HUDEP-2 (cell line): ENCODE results near the gene RIN1.
A peak's percentile ranks its signal among the peaks of the same experiment; 100 is the strongest.
"Not testable (repeated sequence)": the region's sequence is repeated elsewhere in the genome, so short reads cannot be mapped to it uniquely, and the experiment has no call there.

ENCODE experiments used
- DNase-seq, 76 experiments: peaks; one replicate each; lab custom pipeline; 2025; ENCODE audit not compliant: unreplicated experiment in 76 of 76; lab: John Stamatoyannopoulos, UW

Gene RIN1

DNA sequence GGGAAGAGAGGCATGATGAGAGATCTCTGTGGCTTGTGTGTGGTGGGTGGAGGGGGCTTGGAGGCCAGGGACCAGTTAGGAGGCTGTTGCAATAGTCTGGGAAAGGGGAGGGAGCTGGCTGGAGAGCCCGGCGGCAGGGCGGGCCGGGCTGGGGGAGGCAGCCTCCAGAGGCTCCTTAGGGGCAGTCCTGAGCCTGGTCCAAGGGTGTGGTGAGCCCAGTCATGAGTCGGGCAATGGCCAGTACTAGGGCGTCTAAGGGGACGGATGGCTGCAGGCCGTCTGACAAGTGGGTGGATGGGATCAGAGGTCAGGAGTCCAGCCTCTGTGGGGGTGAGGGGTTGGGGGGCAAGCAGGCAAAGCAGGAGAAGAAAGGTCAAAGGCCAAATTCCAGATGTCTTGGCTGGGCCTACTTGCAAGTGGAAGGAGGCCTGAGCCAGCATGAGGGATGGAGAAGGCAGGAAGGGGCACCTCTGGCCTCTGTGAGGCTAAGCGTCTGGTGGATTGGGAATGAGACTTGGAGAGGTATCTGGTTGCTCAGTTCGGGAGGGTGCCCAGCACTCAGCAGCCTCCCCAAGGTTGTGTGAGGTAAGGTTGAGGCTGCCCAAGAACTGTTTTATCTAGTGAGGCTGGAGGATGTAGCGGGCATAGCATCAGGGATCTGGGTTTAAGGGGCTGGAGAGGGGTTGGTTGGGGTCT lies 13.4 kb downstream of the RIN1 start:
- no peak for DNase-seq

DNA sequence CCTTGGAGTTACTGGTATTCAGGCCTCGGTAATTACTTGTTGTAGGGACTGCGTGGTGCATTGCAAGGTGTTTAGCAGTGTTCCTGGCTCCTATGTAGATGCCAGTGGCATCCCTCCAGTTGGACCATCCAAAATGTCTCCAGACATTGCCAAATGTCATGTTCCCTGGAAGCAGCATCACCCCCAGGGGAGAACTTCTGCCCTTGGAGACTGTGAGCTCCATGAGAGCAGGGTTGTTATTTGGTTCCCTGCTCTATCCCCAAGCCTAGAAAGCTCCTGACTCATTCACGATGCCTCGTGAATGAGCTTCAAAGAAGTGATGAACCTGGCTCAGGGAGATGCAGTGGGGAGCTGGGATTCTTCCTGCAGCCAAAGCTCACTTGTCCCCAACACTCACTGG lies 14.6 kb downstream of the RIN1 start:
- no peak for DNase-seq

DNA sequence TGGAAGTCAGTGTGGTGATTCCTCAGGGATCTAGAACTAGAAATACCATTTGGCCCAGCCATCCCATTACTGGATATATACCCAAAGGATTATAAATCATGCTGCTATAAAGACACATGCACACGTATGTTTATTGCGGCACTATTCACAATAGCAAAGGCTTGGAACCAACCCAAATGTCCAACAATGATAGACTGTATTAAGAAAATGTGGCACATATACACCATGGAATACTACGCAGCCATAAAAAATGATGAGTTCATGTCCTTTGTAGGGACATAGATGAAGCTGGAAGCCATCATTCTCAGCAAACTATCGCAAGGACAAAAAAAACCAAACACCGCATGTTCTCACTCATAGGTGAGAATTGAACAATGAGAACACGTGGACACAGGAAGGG lies 15.5 kb downstream of the RIN1 start:
- not testable (repeated sequence) for DNase-seq

DNA sequence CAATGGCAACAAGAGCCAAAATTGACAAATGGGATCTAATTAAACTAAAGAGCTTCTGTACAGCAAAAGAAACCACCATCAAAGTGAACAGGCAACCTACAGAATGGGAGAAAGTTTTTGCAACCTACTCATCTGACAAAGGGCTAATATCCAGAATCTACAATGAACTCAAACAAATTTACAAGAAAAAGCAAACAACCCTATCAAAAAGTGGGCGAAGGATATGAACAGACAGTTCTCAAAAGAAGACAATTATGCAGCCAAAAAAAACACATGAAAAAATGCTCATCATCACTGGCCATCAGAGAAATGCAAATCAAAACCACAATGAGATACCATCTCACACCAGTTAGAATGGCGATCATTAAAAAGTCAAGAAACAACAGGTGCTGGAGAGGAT lies 15.9 kb downstream of the RIN1 start:
- not testable (repeated sequence) for DNase-seq

DNA sequence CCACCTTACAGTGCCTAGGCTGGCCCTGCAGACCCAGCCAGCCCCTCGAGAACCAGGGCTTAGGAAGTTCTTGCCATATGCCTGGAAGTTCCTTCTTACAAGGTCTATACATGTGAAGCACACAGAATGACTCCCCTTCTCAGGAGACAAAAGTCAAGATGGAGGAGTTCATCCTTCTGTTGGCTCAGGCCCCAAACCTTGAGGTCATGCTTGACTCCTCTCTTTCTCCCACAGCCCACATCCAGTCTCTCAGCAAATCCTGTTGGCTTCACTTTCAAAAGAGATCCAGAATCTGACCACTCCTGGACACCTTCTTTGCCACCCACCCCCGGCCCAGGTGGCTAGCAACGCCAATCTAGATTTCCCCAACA lies 17.6 kb downstream of the RIN1 start:
- no peak for DNase-seq

DNA sequence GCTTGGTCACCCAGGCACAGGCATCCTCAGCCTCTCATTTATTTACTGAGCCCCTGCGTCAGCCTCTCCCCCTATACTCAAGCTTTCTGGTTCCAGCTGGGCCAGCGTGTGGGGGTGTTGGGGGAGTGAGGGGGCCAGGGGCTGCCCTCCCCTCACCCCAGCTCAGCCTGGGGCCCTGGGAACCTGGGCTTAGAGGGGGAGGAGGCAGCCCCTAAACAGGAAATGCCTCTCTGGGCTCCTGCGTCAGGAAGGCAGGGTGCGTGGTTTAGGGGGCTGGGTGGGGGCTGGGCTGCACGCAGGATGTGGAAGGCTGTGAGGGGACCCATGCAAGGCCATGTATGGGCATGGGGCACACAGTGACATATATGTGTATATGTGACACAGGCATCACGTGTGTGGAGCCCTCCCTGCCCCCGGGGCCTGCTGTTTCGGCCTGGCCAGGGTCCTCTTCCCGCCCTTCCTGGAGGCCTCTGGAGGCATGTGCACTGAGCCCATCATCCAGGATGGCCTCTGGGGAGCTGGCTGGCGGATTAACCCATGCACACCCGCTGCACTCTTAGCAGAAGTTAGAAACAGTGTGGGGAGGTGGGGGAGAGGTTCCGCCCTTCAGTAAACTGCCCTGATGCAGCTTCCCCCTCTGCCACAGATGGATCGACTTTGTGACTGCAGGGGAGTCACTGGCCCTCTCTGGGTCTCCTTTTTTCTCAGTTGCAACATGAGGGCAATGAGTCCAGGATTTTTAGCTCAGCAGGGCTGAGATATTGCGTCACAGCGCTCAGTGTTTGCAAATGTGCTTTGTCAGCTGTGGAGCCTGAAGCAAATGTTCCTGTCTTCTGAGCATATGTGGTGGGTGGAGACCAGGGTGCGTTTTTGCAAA lies 18.3 kb downstream of the RIN1 start:
- DNase-seq = no peak

DNA sequence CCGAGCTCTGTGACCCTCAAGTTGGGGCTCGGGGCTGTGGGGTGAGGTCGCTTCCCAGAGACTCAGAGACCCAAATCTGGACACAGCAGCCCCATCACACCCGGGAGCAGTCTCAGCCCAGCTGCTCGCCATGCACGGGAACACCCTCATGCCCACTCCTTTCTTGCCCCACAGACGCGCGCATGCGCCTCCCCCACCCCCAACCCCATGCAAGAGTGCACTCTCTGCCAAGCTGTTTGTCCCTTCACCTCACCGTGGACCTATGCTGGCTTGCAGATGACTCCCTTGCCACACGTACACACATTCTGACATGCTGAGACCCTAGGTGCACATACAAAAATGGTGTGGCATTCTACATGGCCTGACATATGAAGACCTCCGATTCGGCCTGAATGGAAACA lies 18.9 kb downstream of the RIN1 start:
- no peak for DNase-seq

DNA sequence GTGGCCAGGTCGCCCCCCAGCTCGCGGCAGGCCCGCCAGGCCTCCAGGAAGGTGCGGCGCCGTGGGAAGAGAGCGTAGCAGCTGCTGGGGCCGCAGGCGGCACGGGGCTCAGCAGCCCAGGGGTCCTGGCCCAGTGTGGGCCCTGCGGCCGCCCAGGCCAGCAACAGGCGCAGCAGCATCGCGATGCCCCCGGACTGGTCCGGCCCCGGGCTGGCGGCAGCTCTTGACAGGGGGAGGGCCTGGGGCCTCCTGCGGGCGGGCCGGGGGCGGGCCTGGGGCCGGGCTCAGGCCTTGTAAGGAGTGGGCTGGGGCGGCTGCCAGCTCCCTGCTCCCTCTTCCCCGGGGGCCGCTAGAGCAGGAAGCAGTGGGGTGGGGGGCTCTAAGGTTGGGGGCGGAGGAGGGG lies 19.4 kb downstream of the RIN1 start, which contains the start of gene CD248:
CD248 (minus strand) TSS at position 196 of the 403 bp plus-strand sequence; CDS start at position 179, 17 bp downstream.
- DNase-seq = no peak

DNA sequence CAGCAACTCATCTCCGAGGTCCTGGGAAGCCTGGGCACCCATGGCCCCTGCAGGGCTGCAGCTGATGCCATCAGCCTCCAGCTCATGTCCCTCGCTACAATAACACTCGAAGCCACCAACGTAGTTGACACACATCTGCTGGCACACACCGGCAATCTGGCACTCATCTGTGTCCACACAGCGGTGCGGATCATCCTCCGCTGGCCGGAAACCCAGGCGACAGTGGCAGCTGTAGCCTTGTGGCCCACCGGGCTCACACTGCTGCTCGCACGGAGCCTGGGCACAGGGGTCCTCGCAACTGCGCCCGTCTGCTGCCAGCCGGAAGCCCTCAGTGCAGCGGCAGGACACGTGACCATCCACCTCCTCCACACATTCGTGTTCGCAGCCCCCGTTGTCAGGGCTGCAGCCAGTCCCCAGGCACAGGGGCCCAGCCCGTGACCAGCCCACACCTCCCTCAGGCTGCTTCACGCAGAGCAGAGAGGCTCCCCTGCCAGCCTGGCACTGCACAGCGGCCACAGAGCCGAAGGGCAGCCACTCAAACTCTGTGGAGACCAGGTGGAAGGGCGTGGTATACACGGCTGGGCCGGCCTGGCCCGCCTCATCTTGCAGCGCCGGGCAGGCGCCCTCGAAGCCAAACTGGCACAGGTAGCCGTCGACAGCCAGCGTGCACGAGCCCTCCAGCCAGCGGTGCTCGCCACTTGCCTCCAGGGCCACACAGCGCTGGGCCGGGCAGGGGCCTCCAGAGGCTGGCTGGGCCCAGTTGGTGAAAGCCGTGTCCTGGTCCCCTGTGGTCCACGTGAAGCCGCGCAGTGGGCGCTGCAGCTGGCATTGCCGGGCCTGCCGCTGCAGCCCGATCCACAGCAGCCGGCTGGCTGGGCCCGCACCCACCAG lies 20.1 kb downstream of the RIN1 start:
- DNase-seq = no peak

DNA sequence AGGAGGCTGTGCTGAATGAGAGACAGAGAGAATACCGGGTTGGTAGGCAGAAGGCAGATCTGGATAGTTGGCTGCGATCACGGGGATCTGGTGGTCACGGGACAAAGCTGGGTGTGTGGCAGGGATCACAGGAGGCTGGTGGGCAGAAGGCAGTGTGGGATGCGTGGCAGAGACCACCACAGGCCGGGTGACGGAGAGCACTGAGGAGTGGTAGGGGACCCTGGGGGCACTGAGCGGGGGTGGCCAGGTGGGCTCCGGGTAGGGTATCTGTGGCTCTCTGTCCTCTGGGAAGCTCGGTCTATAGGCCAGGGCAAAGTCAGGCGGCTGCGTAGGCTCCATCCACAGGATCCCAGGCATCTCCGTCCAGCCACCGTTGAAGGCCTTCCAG lies 20.7 kb downstream of the RIN1 start:
- no peak for DNase-seq

DNA sequence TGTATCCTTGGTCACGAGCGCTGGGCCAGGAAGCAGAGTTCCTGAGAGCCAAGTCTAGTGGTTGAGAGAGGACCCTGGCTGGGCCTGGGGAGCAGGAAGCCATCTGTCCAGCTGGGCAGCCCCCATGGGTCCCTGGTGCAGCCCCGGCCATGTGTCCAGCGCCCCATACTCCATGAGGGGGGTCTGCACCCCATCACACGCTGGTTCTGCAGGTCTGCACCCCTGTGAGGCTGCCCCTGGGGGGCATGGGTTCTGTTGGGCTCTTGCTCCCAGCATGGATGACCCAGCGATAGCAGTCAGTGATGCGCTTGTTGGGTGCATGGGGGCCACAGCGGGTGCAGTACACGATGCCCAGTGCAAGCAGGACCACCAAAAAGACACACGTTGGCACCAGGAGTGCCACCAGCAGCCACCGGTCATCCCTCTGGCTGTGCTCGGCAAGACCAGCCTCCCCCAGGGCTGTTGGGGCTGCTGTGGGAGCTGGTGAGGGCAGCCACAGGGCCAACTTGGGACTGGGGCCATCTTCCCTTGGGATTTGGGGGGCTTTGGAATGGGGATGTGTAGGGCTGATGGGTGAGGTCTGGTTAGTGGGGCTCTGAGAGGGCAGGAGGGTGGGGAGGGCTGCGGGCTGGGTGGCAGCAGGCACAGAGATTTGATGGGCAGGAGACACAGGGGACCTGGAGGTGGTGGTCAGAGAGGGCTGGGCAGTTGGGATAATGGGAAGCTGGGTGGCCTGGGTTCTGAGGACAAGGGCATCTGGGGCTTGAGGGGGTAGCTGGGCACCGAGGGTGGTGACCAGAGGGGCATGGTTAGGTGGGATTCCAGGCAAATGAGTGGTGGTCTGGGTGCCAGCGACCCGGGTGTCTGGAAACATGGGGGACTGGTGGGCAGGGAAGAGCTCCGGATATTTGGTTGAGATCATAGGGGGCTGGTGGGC lies 21.4 kb downstream of the RIN1 start:
- DNase-seq = no peak

DNA sequence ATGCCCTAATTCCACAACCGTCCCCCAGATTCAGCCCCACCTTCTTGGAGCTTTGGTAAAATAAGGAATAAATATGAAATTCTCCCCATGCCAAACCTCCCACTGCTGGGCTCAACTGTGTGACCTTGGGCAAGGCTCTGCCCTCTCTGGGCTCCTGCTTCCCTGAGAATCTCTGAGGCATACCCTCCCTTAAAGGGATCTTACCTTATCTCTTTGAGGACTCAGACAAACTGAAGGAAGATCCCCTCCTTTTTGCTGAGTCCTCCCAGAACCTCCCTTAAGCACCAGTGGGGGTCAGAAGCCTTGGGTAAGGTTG lies 22.1 kb downstream of the RIN1 start:
- no peak for DNase-seq

DNA sequence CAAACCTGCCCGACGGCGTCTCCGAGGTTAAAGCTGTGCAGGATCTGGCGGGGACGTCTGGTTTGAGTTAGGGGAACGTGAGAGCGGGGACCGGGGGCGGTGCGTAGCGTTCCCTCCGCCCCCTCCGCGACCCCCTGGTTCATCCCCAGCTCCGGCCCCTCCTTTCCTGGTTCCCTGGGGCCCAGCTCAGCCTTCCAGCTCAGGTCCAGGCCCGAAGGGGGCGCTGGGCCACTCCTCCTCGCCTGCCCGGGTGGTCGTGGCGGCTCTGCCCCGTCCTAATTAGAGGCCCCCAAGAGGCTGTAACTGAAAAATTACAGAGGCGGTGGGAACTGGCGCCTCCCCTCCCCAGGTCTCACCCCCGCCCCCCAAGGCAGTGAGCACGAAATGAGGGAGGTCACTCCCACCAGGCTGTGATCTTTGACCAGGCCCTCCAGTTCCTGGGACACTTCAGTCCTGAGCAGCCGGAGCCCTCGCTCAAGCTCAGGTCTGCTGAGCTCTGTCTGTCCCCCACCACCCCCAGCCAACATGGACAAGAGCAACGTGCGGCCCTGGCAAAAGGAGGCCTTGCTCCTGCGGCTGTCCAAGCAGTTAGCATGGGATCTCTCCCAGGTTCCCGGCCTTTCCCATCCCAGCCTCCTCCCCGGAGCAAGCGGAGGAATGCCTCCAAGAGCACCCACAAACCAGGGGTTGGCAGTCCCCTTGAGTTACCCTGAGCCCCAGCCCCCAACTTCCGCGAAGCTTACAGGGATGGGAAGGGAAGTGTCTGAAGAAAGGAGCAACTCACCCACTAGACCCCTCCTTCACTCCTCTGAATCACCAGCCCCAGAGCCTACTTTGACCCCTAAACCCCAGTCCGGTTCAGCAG lies 22.7 kb downstream of the RIN1 start:
- DNase-seq = no peak

DNA sequence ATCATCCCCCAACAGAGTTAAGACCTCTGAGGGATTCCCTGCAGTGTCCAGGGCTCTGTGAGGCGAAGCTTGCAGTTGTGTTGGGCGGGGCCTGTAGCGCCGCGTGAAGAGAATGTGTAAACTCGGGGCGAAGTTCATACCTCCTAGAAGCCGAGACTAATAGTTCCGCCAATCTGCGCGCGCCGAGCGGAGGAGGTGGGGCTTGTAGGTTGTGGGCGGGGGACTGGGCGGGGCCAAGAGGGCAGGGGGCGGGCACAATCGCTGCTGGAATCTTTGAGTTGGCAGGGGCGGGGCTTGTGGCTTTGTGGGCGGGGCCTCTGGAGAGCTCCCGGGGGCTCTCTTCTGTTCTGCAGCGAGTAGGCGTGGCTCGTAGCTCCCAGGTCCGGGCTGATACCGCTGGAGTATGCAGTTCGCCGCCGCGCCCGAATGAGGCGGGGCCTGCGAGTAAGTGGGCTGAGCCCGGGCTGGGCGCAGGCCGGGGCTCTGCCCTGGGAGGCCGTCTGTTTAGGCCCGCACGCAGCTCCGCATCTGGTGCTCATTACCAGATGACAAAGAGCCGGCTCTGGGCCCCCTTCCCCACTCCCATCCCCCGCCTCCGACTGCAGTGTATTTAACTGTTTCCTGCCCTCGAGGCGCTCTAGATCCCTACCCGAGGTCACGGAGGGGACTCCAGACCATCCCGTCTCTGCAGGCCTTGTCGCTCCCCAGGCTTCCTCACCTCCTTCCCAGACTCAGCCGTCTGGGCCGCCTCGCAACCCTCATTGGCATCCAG lies 23.5 kb downstream of the RIN1 start:
- peak in 75 of 76 experiments; percentile 54 to 99 (median 97) for DNase-seq

DNA sequence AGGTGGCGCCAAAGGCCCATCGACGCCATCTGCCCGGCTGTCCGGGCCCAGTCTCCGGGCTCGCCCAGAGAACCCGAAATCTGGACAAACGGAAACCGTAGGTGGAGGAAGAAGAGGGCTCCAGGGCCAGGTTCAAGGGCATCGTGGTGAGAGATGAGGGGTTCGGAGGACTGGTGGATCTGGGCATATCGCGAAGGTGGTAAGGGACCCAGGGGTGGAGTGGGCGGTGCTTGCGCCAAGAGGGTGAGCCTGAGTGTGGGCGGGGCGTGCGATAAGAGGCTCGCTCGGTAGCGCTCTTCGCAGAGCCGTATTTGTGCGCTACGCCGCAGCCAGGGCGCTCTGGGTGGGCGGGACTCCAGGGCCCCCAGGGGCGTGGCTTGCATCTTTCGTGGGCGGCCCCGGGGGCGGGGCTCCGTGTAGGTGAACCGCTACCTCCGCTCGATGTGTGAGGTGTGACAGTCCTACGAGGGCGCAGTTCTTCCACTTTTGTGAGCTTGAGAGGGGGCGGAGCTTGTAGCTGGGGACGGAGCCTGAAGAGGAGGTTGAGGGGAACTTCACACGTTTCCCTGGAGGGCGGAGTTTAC lies 24.2 kb downstream of the RIN1 start:
- DNase-seq = peak in 75 of 76 experiments; percentile 50 to 98 (median 84)

DNA sequence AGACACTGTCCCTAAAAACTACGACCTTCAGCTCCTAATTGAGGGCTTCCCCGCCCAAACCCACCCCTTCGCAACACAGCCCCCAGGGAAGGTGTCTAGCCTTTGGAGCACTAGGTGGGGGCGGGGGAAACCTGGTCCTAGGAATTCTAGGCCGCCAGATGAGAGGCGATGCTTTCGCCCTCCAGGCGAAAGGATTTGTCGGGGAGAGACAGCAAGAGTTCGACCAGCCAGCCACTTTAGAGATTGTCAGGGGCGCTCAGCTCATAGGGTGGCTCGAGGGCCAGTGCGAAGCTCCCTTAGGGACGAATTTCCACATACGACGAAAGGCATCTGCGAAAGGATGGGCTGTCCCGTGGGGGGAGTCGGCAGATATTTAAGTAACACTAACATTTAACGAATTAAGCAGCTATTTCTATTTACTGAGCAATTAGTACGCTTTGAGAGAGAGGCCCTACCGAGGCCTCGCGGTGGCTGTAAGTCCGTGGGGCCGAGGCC lies 24.7 kb downstream of the RIN1 start:
- no peak for DNase-seq

DNA sequence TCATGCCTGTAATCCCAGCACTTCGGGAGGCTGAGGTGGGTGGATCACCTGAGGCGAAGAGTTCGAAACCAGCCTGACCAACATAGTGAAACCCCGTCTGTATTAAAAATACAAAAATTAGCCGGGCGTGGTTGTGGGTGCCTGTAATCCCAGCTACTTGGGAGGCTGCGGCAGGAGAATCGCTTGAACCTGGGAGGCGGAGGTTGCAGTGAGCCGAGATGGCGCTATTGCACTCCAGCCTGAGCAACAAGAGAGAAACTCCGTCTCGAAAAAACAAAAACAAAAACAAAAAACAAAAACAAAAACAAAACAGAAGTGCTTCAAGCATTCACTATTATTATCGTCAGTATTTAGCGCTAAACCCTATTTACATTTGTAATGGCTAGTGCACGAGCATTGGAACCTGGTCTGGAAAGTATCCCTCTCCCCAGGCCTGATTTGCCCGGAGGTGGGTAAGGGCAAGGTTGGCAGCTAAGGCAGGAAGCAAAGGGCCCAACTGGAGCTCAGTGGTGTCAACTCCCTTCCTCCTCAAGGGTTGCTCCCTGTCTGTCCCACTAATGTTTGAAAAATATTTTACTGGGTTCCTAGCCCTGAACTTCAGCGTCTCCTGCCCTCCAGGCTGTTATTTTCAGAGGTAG lies 25.3 kb downstream of the RIN1 start:
- not testable (repeated sequence) for DNase-seq
